ENCODE results near the gene LMO1. TPM values are rescaled to one million over a fixed set of nuclear protein-coding genes. Genes with fewer than 3 reads are reported as not detected.

The LMO1 gene
- total RNA-seq, 1 donor from 2014 or later = 0.41 TPM

DNA sequence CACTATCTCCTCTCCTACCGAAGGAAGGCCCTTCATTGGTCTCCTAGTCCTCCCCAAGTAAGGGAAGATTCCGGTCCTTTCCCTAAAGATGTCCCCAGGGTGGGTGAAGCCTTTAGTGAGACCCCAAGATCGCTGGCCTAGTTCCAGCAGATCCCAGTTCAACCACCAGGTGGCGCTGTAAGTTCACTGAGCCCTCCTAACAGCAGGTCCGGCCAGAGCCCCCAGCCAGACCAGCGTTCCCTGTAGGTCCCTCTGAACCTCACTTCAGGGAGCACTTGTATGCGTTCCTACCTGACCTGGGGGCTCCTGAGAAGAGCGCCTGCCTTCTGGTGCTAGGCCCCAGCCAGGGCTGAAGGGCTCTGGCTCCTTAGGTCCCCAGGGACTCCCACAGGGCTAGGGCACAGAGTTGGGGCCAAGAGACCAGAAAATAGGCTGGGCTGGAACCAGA lies 38.1 kb downstream of the LMO1 start:
- peak; percentile 92 for DNase-seq

DNA sequence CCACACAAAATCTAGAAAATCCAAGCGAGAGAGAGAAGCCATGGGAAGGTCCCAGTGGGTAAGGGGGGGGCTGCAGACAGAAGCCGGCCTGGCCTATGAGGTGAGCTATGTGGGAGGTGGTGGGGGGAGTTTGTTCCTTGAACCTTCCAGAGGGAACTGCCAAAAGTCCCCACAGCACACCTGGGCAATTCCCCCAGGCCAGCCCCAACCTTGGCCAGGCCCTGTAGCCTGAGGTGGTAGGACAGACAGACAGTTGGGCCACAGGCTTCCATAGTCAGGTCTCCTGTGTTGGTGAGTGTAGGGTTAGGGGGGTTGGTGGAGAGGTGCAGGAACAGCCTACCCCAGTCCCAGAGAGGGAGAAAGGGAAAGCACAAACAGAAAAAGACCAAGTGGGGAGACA lies 39.0 kb downstream of the LMO1 start:
- no peak for DNase-seq

DNA sequence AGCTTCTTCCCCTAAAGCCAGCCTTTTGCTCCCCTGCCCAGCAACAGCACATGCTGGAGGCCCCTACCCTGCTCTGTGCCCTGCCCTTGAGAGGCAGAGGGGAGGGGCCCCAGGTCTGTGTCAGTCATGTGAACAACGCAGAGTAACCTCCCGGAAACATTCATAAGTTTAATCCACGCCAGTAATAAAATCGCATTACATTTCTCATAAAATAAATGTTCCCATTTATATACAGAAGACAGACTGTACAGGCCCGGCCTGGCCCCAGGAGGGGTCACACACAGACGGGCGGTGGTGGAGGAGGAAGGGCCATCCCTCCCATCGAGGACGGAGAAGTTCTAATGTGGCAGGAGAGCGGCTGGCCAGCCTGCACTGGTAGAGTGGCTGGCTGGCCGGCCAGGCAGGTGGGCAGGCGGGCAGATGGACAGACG lies 39.5 kb downstream of the LMO1 start:
- no peak for DNase-seq

DNA sequence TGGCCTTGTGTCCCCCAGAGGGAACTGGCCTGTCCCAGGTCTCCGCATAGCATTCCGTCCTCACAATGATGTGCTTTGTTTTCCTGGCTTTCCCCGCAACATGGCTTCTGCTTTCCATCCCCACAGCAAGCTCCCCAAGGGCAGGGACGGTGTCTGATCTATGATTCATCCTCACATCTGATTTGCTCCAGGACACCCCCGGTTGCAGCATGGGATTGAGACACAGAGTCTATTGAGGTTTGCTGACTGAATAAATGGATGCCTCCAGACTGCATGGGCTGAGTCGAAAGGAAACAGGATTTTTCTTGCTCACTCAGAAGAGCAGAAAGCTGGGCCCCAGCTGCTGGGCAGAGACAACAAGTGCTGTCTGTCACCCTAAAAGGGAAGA lies 40.2 kb downstream of the LMO1 start:
- DNase-seq = no peak

DNA sequence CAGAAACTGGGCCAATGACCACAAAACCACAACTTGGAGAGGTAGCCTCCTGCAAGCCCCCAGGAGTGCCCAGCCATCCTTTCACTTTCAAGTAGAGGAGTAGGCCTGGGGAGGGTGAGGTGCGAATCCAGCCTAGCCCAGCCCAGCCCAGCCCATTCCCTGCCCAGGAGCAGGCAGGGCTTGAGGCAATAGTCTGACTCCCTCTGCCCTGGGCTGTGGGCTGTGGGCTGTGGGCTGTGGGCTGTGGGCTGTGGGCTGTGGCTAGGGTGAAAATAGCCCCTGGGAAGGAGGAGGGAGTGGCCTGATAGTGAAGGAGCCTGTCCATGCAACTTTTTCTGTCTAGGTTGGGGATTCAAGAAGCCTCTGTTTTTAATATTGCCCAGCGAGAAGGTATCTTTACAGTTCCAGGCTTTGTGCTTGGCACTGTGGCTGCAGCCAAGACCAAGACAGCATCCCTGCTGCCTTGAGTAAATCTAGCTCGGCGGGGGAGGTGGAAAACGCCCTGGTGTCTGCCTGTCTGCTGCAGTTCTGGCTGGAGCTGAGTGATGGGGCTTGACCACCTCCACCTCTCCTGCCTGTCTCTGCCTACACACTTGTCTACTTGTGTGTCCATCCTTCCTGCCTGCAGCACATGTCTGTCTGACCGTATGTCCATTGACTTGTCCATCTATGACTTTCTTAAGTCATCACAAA lies 40.7 kb downstream of the LMO1 start:
- no peak for DNase-seq

DNA sequence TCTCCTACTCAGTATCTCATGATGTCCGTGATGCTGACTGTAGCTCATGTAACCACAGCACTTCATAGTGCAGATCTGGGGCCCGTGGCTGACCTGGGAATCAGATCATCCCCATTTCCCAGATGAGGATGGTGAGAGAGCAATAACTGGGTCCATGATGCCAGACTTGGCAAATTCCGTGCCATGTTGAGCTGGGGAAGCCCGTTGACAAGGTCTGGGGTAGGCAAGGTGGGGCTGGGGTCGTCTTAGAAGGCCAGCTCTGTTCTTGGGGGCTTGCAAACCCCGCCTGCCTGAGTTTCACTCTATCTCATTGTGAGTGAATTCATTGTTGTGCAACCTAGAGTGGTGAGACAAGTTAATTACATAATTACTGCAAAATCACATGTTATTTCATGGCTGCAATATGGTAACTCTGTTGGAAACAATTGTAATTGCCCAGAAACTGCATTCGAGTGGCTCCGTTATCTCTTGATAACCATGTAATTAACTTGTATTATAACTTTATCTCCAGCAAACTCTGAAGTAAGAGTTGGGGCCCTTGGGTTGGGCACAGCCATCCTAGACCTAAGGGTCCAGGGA lies 41.7 kb downstream of the LMO1 start:
- DNase-seq = no peak

DNA sequence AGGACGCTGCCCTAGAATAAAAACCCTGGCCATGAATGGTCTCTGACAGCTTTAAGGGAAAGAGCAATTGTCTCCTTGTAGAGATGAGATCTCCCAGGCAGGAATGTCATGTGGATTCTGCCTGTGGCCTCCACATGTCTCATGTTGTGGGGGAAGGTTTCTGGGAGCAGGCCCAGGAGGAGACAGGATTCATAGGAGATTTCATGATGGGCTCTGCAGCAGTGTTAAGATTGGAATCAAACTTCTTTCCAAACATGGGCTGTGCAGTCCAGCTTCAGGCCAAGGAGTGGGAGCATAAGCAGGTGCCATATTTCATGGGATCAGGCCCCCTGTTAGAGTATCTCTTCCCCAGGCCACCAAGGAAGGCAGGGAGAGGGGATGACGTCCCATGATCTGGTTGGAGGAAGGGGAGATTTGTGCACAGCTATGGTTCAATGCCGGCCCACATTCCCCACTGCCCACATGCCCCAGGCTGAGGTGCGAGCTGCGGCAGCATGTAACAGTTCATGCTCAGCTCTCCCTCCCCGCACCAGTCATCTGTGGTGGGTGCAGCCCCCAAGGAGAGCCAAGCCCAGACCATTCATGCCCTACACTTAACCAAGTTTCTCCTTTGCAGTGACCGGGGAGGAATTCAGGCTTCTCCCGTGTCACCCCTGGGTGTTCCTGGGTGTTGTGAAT lies 42.5 kb downstream of the LMO1 start:
- no peak for DNase-seq

DNA sequence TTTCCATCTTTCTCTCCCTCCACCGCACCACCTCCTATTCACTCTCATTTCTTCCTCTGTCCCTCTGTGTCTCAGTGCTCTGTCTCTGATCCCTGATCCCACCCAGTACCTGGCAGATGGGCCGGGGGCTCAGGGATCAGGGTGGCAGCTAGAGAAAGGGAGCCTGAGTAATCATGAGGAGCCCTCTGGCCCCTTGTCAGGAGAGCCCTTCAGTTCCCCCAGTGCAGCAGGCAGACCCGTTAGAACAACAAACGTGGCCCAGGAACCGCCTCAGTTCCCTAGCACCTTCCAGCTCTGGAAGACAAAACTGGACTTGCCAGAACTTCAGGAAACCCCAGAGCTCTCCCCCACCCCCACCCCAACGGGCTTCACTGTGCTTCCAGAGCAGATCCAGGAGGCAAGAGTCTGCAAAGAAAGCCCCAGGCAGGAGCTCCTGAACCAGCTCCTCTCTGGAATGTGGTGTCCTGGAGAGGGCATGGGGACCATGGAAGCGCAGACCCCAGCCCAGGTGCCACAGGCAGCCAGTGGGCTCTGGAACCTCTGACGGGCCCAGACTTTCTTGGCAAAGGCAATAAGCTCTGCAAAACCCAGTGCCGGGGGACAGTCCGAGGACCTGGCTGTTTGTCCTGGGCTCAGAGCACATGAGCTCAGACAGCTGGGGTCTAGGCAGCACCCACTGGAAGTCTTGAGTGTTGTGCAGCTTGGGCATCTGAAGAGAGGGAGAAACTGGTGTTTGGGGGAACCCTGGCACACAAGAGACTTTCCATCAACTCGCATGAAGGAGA lies 43.2 kb downstream of the LMO1 start:
- DNase-seq = no peak

DNA sequence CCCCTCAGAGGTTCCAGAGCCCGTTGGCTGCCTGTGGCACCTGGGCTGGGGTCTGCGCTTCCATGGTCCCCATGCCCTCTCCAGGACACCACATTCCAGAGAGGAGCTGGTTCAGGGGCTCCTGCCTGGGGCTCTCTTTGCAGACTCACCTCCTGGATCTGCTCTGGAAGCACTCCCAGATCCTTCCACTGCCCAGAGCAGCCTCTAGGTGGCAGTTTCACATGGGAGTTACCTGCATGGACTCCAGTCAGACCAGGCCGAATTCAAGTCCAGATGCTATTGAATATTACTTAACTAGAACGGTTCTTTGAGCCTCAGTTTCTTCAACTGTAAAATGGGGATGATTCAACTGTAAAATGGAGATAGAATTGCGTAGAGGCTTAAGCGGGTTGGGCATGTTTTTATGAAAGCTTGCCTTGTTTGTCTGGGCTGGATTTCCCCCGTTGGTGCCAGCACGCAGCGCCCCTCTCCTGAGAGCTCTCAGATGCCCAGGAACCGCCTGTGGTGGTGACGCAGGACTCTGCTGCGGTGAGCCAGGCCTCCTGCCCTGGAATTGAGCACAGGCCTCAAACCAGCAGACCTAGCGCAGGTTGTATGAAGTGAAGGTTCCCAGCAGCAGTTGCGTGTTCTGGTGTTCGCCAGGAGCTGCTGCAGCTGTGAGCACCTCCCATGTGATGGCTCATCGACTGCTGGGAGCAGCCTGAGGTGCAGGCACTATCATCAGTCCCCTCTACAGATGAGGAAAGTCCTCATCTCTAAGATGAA lies 44.2 kb downstream of the LMO1 start:
- DNase-seq = peak; percentile 61

DNA sequence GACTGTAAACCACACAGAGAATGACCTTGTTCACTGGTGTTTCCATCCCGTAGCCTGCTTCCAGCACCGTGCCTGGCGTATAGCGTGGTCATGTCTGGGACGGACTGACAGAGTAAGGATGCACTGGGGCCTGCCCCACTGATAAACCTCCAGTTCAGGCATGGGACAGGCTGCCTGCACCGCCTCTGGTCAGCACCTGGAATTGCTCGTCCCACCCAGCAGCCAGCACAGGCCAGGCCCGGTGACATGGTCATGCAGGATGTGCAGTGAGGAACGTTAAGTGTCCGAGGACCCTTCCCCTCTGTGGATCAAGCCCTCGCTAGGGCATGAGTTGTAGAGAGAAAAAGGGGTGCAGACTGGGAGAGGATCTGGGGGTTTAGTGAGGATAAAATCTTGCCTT lies 44.8 kb downstream of the LMO1 start:
- DNase-seq = no peak

DNA sequence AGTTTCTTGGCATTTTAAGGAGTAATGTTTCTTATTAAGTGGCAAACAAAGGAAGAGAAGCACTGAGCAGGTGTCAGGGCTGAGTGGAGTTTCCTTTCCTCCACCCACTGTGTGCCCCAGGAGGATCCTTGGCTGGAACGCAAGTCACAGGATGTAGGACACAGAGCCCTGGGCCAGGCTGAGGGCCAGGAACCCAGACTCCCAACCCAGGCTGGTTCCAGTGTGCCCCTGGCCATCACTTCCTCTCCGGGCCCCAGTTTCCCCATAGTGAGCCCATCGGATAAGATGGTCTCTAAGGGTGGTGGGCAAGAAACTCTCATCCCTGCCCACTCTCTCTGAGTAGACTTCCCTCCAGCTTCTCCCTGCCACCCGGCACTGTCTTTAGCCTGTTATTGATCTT lies 45.3 kb downstream of the LMO1 start:
- DNase-seq = no peak

DNA sequence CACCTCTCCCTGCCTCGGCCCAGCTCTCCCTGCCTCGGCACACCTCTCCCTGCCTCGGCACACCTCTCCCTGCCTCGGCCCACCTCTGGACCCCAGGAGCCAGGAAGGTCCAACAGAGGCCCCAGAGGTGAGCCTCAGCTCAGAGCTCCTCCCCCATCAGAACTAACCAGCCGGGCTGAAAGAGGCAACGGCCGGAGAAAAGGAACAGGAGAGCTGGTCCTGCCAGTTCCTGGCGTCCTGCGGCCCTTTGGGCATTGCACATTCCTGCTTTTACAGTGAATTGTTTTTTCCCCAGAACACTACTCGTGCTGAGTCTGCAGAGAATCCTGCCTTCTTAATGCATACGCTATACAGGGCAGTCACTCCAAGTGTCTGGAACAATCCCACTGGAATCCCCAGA lies 45.8 kb downstream of the LMO1 start:
- no peak for DNase-seq

DNA sequence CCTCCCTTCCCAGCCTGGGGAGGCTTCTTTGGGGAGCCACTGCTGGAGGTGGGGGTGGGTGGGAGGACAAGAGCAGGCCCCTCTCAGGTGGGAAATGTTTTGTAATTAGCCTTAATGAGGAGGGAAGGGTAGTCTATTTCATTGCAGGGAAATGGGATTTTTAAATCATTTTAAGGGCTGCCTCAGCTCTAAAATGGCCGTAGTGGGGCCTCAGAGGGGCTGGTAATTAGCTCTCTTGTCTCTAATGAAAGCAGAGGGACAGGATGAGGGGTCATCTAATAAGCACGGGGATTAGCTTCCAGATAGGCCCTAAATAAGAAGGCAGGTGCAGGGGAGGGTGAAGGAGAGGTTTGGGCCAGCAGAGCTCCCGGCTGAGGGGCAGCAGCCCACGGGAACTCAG lies 46.5 kb downstream of the LMO1 start:
- DNase-seq = no peak

DNA sequence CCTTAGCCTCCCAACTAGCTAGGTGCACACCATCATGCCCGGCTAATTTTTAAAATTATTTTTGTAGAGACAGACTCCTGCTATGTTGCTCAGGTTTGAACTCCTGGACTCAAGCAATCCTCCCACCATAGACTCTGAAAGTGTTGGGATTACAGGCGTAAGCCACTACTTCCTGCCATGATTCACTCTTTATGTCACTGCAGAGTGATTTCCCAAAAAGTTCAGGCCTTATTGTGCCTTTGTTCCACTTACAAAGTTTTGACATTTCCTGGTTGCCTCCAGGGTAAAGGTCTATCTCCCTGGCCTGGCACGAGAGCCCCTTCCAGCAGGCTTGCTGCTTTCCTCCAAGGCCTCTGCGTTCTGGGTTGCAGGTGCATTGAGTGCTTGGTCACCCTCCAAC lies 50.3 kb downstream of the LMO1 start:
- DNase-seq = no peak

DNA sequence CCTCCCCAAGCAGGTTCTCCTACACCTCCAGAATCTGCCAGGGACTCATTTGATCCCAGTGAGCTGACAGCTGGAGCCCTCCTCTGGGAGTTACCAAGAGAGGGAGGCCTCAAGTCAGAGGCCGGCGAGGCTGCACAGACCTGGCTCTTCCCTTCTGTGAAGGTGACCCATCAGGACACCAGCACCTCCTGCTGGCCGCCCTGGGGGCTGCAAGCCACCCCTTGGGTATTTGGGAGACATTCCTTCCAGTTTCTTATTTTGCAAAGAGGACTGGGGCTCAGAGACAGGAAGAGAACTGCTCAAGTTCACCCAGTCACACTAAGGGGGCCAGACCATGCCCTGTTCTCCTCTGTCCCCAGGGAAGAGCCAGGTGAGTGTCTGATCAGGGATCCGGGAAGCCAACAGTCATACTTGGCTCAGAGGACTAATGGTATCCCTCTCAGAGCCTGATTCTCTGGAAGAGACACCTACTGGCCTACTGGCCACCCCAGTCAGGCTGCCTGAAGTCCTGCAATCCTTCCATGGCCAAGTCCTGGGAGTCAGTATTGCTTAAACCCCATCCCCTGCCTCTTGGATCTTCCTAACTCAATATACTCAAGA lies 54.4 kb downstream of the LMO1 start:
- DNase-seq = no peak

DNA sequence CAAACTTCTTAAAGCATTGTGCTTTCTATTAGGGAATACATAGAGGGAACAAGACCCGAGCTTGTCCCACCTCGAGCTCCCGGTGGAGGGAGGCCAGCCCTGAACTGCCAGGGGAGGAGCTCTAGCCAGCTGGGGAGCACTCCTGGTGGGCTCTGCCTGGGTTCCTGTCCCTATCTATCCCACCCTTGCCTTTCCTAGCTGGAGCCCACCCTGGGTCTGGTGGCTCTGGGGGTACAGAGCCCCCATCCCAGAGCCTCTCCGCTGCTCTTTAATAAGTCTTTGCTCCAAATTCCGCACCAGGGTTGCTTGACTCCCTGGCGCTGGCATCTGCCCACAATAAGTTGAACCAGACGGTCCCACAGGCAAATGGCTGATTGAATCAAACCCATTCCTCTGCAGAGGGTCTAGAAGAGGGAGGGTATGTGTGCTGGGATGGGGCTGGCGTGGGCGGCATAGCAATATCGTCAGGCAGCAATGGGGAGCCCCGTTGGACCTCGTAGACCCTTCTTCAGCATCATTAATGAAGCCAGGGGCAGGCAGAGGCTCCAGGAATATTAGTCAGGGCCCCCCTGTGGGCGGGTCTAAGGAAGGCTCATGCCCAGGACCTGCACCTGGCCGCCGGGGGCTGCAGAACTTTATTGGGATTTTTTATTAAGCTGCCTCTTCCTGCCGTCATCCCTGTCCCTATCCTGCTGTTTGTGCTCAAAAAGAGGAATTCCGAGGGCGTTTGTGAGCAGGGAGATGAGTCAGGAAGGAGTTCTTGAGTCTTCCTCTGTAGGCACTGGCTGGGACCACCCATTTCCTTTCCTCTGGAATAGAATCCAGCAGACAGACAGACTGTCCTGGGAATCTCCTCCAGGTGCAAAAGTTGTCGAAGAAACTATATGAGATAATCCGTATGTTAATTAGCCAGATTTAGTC lies 56.3 kb downstream of the LMO1 start:
- no peak for DNase-seq

DNA sequence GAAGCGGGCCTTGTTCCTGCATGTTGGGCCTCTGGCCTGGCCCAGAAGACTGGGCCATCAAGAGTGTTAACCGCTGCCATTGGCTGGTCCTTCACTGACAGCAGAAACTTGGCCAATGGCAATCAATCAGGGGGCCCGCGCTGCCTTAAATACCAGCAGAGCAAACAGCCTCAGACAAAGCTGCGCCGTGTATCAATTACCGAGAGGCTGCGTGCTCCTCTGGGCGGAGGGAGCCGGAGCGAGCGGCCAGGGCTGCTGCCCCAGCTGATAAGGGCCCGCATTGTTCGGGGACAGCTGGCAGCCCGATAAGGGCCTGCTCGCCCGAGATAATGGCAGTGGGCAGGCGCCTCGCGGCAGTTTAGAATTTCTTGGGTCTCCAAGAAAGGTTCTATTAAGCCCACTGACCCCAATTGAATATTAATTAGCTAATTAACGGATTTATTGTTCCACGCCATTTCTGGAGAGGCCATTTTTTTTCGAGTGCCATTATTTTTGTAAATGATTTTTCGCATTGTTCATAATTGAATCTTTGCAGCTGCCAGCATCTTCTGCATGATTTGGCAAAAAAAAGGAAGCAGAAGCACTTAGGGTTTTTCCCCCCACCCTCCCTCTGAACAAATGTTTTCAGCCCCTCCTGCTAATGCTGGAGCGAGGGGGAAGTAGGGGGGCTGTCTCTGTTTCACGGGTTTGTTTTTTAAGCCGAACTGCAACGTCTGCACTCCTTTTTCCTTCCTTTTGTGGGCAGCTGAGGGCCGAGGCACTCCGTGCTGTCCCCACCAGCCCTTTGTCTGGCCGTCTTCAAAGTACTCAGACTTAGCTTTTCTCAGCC lies 57.2 kb downstream of the LMO1 start:
- DNase-seq = peak; percentile 92

DNA sequence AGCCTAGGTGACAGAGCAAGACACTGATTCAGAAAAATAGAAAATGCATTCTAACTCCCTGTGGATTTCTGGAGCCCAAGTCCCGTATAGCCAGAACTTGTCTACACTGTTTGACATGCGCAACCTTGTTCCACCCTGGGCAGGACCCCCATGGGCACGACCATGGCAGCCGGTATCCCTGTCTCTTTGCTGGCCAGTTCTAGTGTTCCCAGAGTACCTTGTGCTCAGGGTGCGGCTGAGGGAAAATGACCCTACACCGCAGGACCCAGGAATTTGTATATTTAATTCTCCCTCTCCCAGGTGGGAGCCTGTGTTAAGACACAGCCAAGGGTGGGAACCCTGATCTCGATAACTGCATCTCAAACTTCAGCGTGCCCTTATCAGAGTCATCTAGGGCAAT lies 58.1 kb downstream of the LMO1 start:
- no peak for DNase-seq

DNA sequence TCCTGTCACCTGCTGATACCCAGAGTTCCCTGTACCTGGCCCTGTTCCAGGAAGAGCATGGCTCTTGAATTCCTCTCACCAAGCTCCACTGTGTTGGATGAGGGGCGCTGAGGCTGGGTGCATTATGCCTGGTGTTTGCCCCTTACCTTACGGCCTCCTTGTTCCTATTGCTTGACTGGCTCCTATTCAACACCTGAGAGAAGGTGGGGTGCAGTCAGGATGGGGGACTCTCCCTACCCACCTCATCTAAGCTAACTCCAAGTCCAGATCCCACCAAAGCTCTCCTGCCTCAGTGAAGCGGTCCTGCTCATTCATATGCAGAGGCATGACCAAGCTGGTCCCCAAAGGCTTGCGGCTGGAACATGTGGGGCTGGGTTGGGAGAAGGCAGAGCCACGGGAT lies 59.1 kb downstream of the LMO1 start:
- no peak for DNase-seq

DNA sequence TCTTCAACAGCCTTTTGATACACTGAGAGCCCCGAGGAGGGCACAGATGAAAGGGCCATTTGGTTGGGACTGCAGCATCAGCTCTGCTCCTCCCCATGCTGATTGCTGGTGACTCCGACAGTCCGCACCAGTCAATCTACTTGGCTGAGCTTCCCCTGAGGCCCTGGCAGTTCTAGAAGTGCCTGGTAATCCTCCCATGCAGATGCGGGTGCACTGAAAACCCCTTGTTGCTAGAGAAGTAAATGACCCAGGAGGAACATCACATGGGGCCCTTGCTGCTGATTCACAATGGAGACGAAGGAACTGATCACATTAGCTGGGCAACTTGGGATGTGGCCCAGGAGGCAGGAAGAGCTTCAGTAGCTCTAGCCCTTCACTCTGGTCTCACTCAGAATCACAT lies 59.7 kb downstream of the LMO1 start:
- no peak for DNase-seq

Data from tongue (tissue), 2 donors.